Lower leg skin (tissue), 4 donors: ENCODE data around the gene FABP2. TPM values are rescaled to one million over a fixed set of nuclear protein-coding genes. Genes with fewer than 3 reads are reported as not detected.
"Not testable (repeated sequence)": the region's sequence is repeated elsewhere in the genome, so short reads cannot be mapped to it uniquely, and the experiment has no call there.

Experiments
- DNase-seq, 2 donors: peaks; one replicate each; pipeline ENCODE4 v3.0.0-alpha.2; 2019; ENCODE audit warnings: low spot score in 2 of 2
- H3K4me3 ChIP-seq: fragments of 200-600 bp; sonication (generic); 2 replicates; pipeline ENCODE4 v1.5.1; 2017; ENCODE audit warnings: mild to moderate bottlenecking, low read depth; ENCODE audit not compliant: poor library complexity, severe bottlenecking
- POLR2A ChIP-seq, 2 donors: fragments of 450-650 bp; IDR thresholded peaks; one replicate each; pipeline ENCODE4 v1.6.1; 2016 to 2017; ENCODE audit warnings: antibody characterized with exemption in 2 of 2, mild to moderate bottlenecking in 1 of 2, moderate library complexity in 1 of 2
- WGBS, 2 donors: methylation state at CpG; one replicate each; pipeline ENCODE4 v1.1.5; 2018; 5-methylcytosine and 5-hydroxymethylcytosine counted together
- intact Hi-C: fragments of 100-400 bp; cut with DNase I; formaldehyde crosslinking; loops from one replicate; pipeline ENCODE4 v1.15.0; 2023; ENCODE audit warnings: low total_unique reads
- total RNA-seq, 4 donors: library from RNA; depleted of rRNA; stranded (reverse); fragments of >200 nt; gene quantifications; one replicate each; pipeline ENCODE4 v1.1.0, GENCODE V29; 2016
- TF ChIP-seq, protein P1 (sequence below), 3 donors: fragments of 450-650 bp; IDR thresholded peaks; one replicate each; pipeline ENCODE4 v1.5.1; 2016; ENCODE audit warnings: antibody characterized with exemption in 3 of 3, mild to moderate bottlenecking in 3 of 3, moderate library complexity in 2 of 3

Gene FABP2
- total RNA-seq, 4 donors from 2014 or later: not detected

DNA sequence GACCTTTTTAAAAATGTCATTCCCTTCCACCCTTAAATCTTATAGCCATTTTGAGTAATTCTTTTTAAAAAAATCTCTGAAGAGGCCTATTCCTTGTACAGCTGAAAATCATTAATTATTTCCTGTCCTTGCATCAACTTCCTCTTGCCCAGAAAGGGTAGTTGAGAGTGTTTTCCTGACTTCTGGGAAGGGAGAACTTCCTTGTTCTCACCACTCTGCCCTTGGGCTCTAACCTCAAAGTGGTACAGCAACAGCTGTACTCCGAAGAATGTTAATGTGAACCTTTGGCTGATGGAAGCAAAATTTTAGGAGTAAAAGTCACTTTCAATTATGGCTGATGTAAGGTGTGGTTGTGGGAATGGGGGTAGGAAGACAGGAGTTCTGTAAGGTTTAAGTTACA is 15.1 kb upstream of the FABP2 start:
- no peak overlapping the region for H3K4me3 ChIP-seq
- 33 to 35% methylated on average over 1 of the region's 1 CpG for WGBS, 2 donors
- TF ChIP-seq, protein P1, sequence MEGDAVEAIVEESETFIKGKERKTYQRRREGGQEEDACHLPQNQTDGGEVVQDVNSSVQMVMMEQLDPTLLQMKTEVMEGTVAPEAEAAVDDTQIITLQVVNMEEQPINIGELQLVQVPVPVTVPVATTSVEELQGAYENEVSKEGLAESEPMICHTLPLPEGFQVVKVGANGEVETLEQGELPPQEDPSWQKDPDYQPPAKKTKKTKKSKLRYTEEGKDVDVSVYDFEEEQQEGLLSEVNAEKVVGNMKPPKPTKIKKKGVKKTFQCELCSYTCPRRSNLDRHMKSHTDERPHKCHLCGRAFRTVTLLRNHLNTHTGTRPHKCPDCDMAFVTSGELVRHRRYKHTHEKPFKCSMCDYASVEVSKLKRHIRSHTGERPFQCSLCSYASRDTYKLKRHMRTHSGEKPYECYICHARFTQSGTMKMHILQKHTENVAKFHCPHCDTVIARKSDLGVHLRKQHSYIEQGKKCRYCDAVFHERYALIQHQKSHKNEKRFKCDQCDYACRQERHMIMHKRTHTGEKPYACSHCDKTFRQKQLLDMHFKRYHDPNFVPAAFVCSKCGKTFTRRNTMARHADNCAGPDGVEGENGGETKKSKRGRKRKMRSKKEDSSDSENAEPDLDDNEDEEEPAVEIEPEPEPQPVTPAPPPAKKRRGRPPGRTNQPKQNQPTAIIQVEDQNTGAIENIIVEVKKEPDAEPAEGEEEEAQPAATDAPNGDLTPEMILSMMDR (IDR thresholded peaks at IDR 0.05): no peak
- no peak for TF ChIP-seq POLR2A (IDR thresholded peaks at IDR 0.05)
- intact Hi-C loops: no loop called here
- no peak for DNase-seq

DNA sequence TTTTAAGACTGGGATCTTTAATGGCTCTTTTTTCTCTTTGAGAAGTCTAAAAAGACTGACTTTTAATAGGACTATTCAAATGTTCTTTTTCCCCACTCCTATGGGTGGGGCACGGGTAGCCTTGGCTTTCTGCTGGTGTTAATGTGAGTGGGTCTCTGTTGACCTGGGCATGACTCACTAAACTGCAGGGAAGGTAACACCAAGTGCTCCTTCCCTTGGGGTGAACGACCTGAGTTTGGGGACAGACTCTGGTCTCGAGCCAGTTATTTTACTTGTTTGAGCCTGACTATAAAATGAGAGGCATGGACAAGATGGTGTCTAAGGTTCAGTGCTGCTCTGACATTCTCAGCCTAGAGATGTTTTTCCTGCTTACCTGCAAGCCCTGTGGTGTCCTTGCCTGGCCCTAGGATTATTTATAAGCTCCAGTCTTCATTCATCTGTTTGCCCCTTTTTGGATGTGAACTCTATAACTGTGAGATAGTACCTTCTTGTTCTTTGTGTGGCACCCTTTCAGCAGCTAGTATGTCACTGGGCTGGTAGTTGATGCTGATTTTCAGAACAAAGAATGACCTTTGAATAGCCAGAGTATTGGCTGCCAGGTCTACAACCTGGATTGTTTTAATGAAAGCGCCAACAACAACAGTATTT is 14.5 kb upstream of the FABP2 start:
- WGBS, 2 donors: 77 to 86% methylated on average over 3 to 4 of the region's 4 CpGs
- DNase-seq, H3K4me3 ChIP-seq, intact Hi-C loops: not testable (repeated sequence)

DNA sequence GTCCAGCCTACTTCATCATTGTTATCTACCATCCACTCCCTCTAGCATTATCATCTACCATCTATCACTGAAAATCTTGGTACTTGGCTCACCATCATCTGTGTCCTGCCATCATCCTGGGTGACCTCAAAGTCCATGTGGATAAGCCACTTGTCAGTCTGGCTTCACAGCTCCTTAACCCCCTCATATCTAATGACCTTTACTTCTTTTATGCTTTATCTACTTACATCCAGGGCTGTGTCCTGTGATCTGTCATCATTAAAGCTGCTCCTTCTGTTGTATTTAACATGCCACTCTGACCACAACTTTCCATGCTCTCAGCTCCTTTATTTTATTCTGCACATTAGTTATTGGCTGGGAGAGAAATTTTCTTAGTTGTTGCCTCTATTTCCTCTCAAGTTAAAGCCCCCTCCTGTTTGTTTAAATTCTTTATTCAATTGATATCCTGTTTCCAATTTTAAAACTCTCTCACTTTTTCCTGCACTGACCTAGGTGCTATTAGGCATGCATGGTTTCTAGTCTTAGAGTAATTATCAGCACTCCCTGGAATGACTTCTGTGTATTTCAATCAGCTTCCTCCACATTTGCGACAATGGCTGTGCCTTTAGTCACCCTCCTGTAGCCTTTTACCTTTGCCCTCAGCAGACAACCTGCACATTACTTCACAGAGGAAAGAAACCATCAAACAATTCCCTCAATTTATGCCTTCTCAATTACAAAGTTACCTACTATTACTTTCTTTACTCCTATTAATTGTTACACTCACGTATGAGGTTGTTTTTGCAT is 8.1 kb upstream of the FABP2 start:
- 54% methylated on average over 2 of the region's 2 CpGs for WGBS, 2 donors
- TF ChIP-seq POLR2A (IDR thresholded peaks at IDR 0.05): no peak
- TF ChIP-seq, protein P1 (IDR thresholded peaks at IDR 0.05): no peak
- intact Hi-C loops: no loop called here

DNA sequence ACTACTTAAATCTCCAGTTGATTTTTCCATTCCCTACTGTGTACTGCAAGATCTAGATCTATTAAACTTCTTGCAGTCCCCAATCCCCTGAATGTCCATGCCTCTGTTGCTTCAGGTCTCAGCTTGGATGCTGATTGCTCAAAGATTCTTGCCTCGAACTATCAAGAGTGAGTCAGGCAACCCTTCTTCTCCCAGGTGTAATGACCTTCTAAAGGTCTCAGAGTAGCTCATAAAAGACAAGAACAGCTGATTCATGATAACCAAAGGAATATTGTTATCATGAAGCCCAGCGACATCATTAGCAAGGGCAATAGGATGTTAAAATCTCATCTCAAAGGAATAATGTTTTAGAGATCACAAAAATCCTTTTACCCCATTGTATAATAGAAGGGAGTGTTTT is 6.8 kb upstream of the FABP2 start:
- TF ChIP-seq, protein P1 (IDR thresholded peaks at IDR 0.05): no peak
- TF ChIP-seq POLR2A (IDR thresholded peaks at IDR 0.05): no peak
- H3K4me3 ChIP-seq: no peak overlapping the region
- DNase-seq: no peak
- WGBS, 2 donors: 75 to 83% methylated on average over 2 of the region's 2 CpGs
- intact Hi-C loops: no loop called here

More for the DNA sequence above, 8.1 kb upstream of the FABP2 start:
- H3K4me3 ChIP-seq: no peak overlapping the region
- DNase-seq: no peak

DNA sequence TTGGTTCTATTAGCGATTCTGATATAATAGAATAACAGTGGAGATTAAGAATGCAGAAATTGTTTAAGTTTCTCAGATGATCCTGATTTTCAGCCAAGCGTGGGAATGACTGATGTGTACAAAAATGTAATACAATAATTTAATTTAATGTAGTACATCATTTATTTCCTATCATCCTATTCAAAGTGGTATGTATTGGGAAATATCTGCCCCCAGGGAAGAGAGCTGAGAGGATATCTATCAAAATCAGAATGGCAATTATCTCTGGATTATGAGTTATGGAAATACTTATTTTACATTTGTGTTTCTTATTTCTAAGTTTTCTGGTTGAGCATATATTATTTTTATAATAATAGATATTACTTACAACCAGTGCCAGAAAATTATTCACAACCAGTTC is 3.9 kb downstream of the FABP2 start:
- 66 to 67% methylated on average over 2 of the region's 2 CpGs for WGBS, 2 donors
- intact Hi-C loops: loop anchor here (10.0 kb wide), 1 partner anchor 737 kb away; no protein-coding TSS in a partner anchor
- no peak for DNase-seq

DNA sequence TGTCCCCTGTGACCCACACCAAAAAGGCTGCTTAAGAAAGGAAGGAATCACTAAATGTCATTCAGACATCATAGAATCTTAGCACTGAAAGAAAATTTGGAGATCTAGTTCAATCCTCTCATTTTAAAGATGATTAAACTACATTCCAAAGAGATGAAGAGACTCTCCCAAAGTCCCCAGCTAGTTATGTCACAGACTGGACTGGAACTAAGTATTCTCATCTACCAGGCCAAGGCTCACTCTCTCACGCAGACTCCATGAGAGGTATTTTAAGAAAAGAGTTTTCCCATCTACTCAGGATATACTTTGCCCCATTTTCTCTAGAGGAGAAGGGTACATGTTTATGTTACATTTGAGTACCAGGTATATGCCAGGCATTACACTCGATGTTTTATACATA is 6.9 kb downstream of the FABP2 start:
- no peak overlapping the region for H3K4me3 ChIP-seq
- intact Hi-C loops: loop anchor here (10.0 kb wide), 1 partner anchor 740 kb away; no protein-coding TSS in a partner anchor
- WGBS, 2 donors: 70 to 72% methylated on average over 2 of the region's 2 CpGs
- DNase-seq: no peak
- TF ChIP-seq POLR2A (IDR thresholded peaks at IDR 0.05): no peak
- TF ChIP-seq, protein P1 (IDR thresholded peaks at IDR 0.05): no peak

More for the DNA sequence above, 3.9 kb downstream of the FABP2 start:
- no peak overlapping the region for H3K4me3 ChIP-seq
- TF ChIP-seq POLR2A (IDR thresholded peaks at IDR 0.05): no peak
- TF ChIP-seq, protein P1 (IDR thresholded peaks at IDR 0.05): no peak
